Activated CD4-positive, CD25-positive, alpha-beta regulatory T cell treated with anti-CD3 and anti-CD28 coated beads, Interleukin-2, amount 50 U/mL, for 16 hours (primary cell): Measurements from ENCODE around the gene PARD3.

Source experiments
- DNase-seq: peaks from one replicate; pipeline ENCODE4 v3.0.0-alpha.2; 2020; ENCODE audit warnings: low read depth, low spot score

The PARD3 gene

GRCh38 chr10:34219753-34220548 is 595.1 kb downstream of the PARD3 start:
- DNase-seq = no peak

GRCh38 chr10:34217524-34217923 is 597.6 kb downstream of the PARD3 start:
- DNase-seq = no peak

GRCh38 chr10:34216348-34216945 is 598.6 kb downstream of the PARD3 start:
- DNase-seq = no peak

- no peak for DNase-seq
These were observed 601.3 kb downstream of the PARD3 start for GRCh38 chr10:34213805-34214197.

GRCh38 chr10:34213193-34213804 is 601.8 kb downstream of the PARD3 start:
- no peak for DNase-seq

GRCh38 chr10:34207343-34207742 is 607.8 kb downstream of the PARD3 start:
- no peak for DNase-seq

GRCh38 chr10:34206935-34207268 is 608.2 kb downstream of the PARD3 start:
- DNase-seq = no peak

GRCh38 chr10:34206078-34206934 is 608.8 kb downstream of the PARD3 start:
- DNase-seq = no peak

GRCh38 chr10:34205452-34205851 is 609.6 kb downstream of the PARD3 start:
- no peak for DNase-seq

- no peak for DNase-seq
These were observed 611.0 kb downstream of the PARD3 start for GRCh38 chr10:34203966-34204630.

- DNase-seq = no peak
These were observed 614.7 kb downstream of the PARD3 start for GRCh38 chr10:34200355-34200901.

- DNase-seq = no peak
These were observed 616.1 kb downstream of the PARD3 start for GRCh38 chr10:34198953-34199352.

- DNase-seq = no peak
These were observed 619.0 kb downstream of the PARD3 start for GRCh38 chr10:34196058-34196433.

- DNase-seq = no peak
These were observed 619.6 kb downstream of the PARD3 start for GRCh38 chr10:34195364-34196057.

GRCh38 chr10:34193931-34194626 is 621.0 kb downstream of the PARD3 start:
- DNase-seq = no peak

- no peak for DNase-seq
These were observed 622.5 kb downstream of the PARD3 start for GRCh38 chr10:34192646-34193045.

GRCh38 chr10:34191406-34191805 is 623.7 kb downstream of the PARD3 start:
- no peak for DNase-seq

GRCh38 chr10:34190580-34190979 is 624.5 kb downstream of the PARD3 start:
- DNase-seq = no peak

- no peak for DNase-seq
These were observed 625.3 kb downstream of the PARD3 start for GRCh38 chr10:34189830-34190229.

GRCh38 chr10:34188221-34188620 is 626.9 kb downstream of the PARD3 start:
- DNase-seq = no peak
